Sigmoid colon (tissue), 7 donors: ENCODE measurements around the gene SDC4. TPM values are rescaled to one million over a fixed set of nuclear protein-coding genes. Genes with fewer than 3 reads are reported as not detected.

Source experiments
- DNase-seq: peaks from one replicate; pipeline ENCODE4 v3.0.0-alpha.2; 2019
- H3K27ac ChIP-seq, 4 donors: fragments of 200-600 bp; sonication (generic); one replicate each; pipeline ENCODE4 v1.5.1; 2016 to 2019; ENCODE audit warnings: mild to moderate bottlenecking in 1 of 4
- H3K27me3 ChIP-seq, 3 donors: fragments of 200-600 bp; sonication (generic); one replicate each; pipeline ENCODE4 v1.5.1; 2019; ENCODE audit warnings: mild to moderate bottlenecking in 1 of 3
- H3K36me3 ChIP-seq, 4 donors: fragments of 200-600 bp; sonication (generic); one replicate each; pipeline ENCODE4 v1.5.1; 2016 to 2019
- H3K4me1 ChIP-seq, 4 donors: fragments of 200-600 bp; sonication (generic); one replicate each; pipeline ENCODE4 v1.5.1; 2017 to 2019
- H3K4me3 ChIP-seq, 4 donors: fragments of 200-600 bp; sonication (generic); one replicate each; pipeline ENCODE4 v1.5.1; 2017 to 2019; ENCODE audit warnings: mild to moderate bottlenecking in 2 of 4, moderate library complexity in 1 of 4
- H3K9me3 ChIP-seq, 4 donors: fragments of 200-600 bp in 3 of 4; sonication (generic) in 3 of 4; one replicate each; pipeline versions ENCODE4 v1.5.1 to v1.6.1; 2013 to 2019
- EP300 ChIP-seq, 4 donors: sonication (generic); formaldehyde crosslinking; IDR thresholded peaks; one replicate each; pipeline ENCODE4 v1.6.1; 2017; ENCODE audit warnings: antibody characterized with exemption in 4 of 4
- POLR2A ChIP-seq, 2 donors: fragments of 450-650 bp; IDR thresholded peaks; one replicate each; pipeline ENCODE4 v1.6.1; 2016; ENCODE audit warnings: antibody characterized with exemption in 2 of 2, mild to moderate bottlenecking in 2 of 2, moderate library complexity in 2 of 2
- POLR2AphosphoS5 ChIP-seq, 4 donors: sonication (generic); formaldehyde crosslinking; IDR thresholded peaks; one replicate each; pipeline ENCODE4 v1.6.1; 2017; ENCODE audit warnings: antibody characterized with exemption in 4 of 4
- WGBS, 2 donors: extraction: QIAGEN DNeasy Blood & Tissue Kit; methylation state at CpG; one replicate each; pipeline ENCODE4 v1.1.7; 2013; 5-methylcytosine and 5-hydroxymethylcytosine counted together
- intact Hi-C: fragments of 100-400 bp; cut with DNase I; formaldehyde crosslinking; loops from one replicate; pipeline ENCODE4 v1.15.1; 2023
- polyA plus RNA-seq, 3 donors: library from polyadenylated mRNA; stranded (reverse); fragments of 200-250 nt; gene quantifications; one replicate each; pipeline ENCODE4 v1.2.3, GENCODE V29; 2013
- total RNA-seq, 4 donors: library from RNA; depleted of rRNA; stranded (reverse); fragments of >200 nt; gene quantifications; one replicate each; pipeline ENCODE4 v1.1.0, GENCODE V29; 2016
- TF ChIP-seq, protein P1 (sequence below), 4 experiments: fragments of 450-650 bp in 3 of 4; fragments of 200-600 bp in 1 of 4; IDR thresholded peaks; one replicate each; pipeline ENCODE4 v1.5.1; 2016 to 2019; ENCODE audit warnings: antibody characterized with exemption in 4 of 4, mild to moderate bottlenecking in 3 of 4, moderate library complexity in 2 of 4
- donor health status: healthy with polysubstance abuse.
- donor health status: Bipolar disorder and iron deficiency.
- donor health status: healthy.

The SDC4 gene
- total and polyA plus RNA-seq, 7 donors, result 22.2 to 149 (median 79.9) TPM

DNA sequence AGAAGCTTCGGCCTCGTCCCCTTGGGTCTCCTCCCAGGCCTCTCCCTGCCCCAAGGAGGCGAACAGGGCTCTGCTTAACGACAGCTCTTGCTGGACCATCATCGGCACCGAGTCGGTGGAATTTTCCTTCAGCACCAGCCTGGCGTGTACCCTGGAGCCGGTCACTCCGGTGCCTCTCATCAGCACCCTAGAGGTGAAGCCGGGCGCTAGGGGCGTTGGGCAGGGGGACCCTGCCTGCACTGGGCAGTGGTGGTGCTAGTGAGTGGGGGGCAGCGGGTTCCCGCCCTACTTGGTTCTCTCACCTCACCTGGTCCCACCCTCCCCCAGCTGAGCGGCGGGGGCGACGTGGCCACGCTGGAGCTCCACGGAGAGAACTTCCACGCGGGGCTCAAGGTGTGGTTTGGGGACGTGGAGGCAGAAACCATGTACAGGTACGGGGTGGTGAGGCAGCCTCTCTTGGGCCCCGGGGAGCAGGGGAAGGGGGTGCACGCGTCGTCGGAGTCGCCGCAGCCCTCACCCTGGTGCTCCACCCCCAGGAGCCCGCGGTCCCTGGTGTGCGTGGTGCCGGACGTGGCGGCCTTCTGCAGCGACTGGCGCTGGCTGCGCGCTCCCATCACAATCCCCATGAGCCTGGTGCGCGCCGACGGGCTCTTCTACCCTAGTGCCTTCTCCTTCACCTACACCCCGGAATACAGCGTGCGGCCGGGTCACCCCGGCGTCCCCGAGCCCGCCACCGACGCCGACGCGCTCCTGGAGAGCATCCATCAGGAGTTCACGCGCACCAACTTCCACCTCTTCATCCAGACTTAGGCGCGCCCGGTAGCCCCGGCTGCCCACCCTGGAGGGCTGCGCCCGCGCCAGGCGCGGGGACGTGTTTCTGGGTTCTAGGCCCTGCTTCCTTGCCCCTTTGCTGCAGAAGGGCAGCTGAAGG lies 31.8 kb downstream of the SDC4 start:
- H3K27ac ChIP-seq, result no peak overlapping the region
- peaks cover 6 to 53% (median 28%) of the 10 kb centered on the region in 3 donors for H3K27me3 ChIP-seq
- intact Hi-C loops, result no loop called here
- H3K4me1 ChIP-seq, result peaks cover 0 to 12% (median 5%) of the 10 kb centered on the region in 4 donors
- H3K9me3 ChIP-seq, result no peaks in the 10 kb centered on the region
- no peak for TF ChIP-seq POLR2AphosphoS5 (IDR thresholded peaks at IDR 0.05)
- TF ChIP-seq, protein P1, sequence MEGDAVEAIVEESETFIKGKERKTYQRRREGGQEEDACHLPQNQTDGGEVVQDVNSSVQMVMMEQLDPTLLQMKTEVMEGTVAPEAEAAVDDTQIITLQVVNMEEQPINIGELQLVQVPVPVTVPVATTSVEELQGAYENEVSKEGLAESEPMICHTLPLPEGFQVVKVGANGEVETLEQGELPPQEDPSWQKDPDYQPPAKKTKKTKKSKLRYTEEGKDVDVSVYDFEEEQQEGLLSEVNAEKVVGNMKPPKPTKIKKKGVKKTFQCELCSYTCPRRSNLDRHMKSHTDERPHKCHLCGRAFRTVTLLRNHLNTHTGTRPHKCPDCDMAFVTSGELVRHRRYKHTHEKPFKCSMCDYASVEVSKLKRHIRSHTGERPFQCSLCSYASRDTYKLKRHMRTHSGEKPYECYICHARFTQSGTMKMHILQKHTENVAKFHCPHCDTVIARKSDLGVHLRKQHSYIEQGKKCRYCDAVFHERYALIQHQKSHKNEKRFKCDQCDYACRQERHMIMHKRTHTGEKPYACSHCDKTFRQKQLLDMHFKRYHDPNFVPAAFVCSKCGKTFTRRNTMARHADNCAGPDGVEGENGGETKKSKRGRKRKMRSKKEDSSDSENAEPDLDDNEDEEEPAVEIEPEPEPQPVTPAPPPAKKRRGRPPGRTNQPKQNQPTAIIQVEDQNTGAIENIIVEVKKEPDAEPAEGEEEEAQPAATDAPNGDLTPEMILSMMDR (IDR thresholded peaks at IDR 0.05), result no peak
- no peak for TF ChIP-seq POLR2A (IDR thresholded peaks at IDR 0.05)
- no peak for TF ChIP-seq EP300 (IDR thresholded peaks at IDR 0.05)
- WGBS, 2 donors, result 28 to 41% methylated on average over 71 of the region's 71 CpGs
- H3K4me3 ChIP-seq, result no peak overlapping the region
- DNase-seq, result no peak
- no peaks in the 10 kb centered on the region for H3K36me3 ChIP-seq

DNA sequence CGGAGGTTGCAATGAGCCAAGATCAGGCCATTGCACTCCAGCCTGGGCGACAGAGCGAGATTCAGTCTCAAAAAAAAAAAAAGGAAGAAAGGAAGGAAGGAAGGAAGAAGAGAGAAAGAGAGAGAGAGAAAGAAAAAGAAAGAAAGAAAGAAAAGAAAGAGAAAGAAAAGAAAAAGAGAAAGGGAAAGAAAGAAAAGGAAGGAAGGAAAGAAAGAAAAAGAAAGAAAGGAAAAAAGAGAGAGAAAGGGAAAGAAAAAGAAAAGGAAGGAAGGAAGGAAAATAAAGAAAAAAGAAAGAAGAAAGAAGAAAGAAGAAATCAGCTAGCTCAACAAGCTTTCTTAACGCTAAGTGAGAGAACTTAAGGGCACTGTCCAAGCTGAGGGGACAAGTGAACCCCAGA lies 32.6 kb downstream of the SDC4 start:
- peaks cover 6 to 60% (median 32%) of the 10 kb centered on the region in 3 donors for H3K27me3 ChIP-seq
- no peaks in the 10 kb centered on the region for H3K36me3 ChIP-seq
- TF ChIP-seq, protein P1 (IDR thresholded peaks at IDR 0.05), result no peak
- no peak for TF ChIP-seq POLR2A (IDR thresholded peaks at IDR 0.05)
- TF ChIP-seq EP300 (IDR thresholded peaks at IDR 0.05), result no peak
- no peak for TF ChIP-seq POLR2AphosphoS5 (IDR thresholded peaks at IDR 0.05)
- no peak overlapping the region for H3K27ac ChIP-seq
- intact Hi-C loops, result no loop called here
- no peak for DNase-seq
- peaks cover 0 to 15% (median 6%) of the 10 kb centered on the region in 4 donors for H3K4me1 ChIP-seq
- WGBS, 2 donors, result 88 to 94% methylated on average over 4 of the region's 4 CpGs
- H3K9me3 ChIP-seq, result no peaks in the 10 kb centered on the region
- H3K4me3 ChIP-seq, result no peak overlapping the region

DNA sequence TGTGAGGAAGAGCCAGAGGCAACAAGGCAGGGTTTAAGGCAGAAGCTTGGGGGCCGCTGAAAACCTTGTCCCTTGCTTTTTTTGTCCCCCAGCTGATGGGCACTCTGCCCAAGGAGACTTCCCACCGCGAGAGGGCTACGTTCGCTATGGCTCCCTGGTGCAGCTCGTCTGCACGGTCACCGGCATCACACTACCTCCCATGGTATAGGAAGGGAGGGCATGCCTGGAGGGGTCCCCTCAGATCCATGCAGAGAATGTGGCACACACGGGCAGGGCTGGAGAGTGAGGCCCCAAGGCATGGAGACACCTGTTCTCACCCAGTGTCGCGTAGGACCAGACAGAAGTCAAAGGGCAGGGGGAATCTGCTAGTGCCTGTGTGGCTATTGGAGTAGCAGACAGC lies 34.3 kb downstream of the SDC4 start:
- no peak overlapping the region for H3K27ac ChIP-seq
- H3K4me3 ChIP-seq, result no peak overlapping the region
- peaks cover 6 to 60% (median 32%) of the 10 kb centered on the region in 3 donors for H3K27me3 ChIP-seq
- H3K36me3 ChIP-seq, result no peaks in the 10 kb centered on the region
- whole genome bisulfite sequencing, 2 donors, result 89% methylated on average over 11 of the region's 11 CpGs
- no peaks in the 10 kb centered on the region for H3K9me3 ChIP-seq
- H3K4me1 ChIP-seq, result peaks cover 0 to 15% (median 6%) of the 10 kb centered on the region in 4 donors
- no peak for TF ChIP-seq POLR2A (IDR thresholded peaks at IDR 0.05)
- TF ChIP-seq EP300 (IDR thresholded peaks at IDR 0.05), result no peak
- TF ChIP-seq POLR2AphosphoS5 (IDR thresholded peaks at IDR 0.05), result no peak
- TF ChIP-seq, protein P1 (IDR thresholded peaks at IDR 0.05), result no peak
- intact Hi-C loops, result no loop called here
- DNase-seq, result no peak

DNA sequence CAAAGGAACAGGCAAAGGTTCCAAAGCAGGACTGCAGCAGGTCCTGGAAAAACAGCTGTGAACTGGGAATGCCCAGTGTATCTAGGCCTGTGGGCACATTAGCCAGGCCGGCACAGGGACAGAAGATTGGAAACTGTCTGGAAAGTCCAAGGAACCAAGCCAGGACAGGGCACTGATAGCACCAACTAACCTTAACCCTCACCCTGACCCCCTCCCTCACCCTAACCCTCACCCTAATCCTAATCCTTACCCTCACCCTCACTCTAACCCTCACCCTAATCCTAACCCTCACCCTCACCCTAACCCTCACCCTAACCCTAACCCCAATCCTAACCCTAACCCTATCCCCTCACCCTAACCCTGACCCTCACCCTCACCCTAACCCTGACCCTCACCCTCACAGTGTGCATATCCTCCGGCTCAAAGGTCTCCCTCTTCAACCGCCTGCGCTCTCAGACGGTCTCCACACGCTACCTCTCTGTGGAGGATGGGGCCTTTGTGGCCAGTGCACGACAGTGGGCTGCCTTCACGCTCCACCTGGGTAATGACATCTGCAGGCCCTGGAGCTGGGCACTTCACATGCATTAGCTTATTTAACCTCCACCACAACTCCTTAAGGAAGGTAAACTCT lies 35.0 kb downstream of the SDC4 start:
- intact Hi-C loops, result no loop called here
- TF ChIP-seq, protein P1 (IDR thresholded peaks at IDR 0.05), result no peak
- TF ChIP-seq POLR2AphosphoS5 (IDR thresholded peaks at IDR 0.05) (no peak), EP300 (IDR thresholded peaks at IDR 0.05) (no peak), POLR2A (IDR thresholded peaks at IDR 0.05) (no peak)
- Histone ChIP-seq H3K9me3 (no peaks in the 10 kb centered on the region), H3K36me3 (no peaks in the 10 kb centered on the region), H3K27ac (no peak overlapping the region), H3K27me3 (peaks cover 6 to 60% (median 32%) of the 10 kb centered on the region in 3 donors), H3K4me3 (no peak overlapping the region), H3K4me1 (peaks cover 0 to 15% (median 6%) of the 10 kb centered on the region in 4 donors)
- 93% methylated on average over 8 of the region's 8 CpGs for WGBS, 2 donors
- DNase-seq, result no peak
